ENCODE data around the gene SLC24A3. TPM values are rescaled to one million over a fixed set of nuclear protein-coding genes. Genes with fewer than 3 reads are reported as not detected.

SLC24A3 gene
- polyA plus RNA-seq, 1 donor (not counting 4 experiments of a cell fraction or from before 2014, with no cell fraction given), result 0.17 TPM

DNA sequence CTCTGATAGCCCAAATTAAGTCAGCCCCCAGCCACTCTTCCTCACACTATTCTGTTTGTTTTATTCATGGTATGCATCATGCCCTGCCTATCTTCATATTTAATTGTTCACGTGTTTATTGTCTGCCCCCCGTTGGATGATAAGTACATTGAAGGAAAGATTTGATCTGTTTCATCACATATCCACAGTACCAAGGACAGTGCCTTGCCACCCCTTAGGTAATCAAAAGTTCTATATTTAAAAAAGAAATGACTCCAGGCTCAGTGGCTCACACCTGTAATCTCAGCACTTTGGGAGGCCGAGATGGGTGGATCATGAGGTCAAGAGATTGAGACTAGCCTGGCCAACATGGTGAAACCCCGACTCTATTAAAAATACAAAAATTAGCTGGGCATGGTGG is 535.5 kb downstream of the SLC24A3 start:
- H3K9me1 ChIP-seq (ENCODE audit: control insufficient read depth, extremely low read depth, insufficient read depth, low read length), result no peaks in the 10 kb centered on the region
- no peak for DNase-seq (ENCODE audit: low read depth, low spot score)
- no peak overlapping the region for H2AFZ ChIP-seq (ENCODE audit: control insufficient read depth, low read length)
- H3K27me3 ChIP-seq (ENCODE audit: control insufficient read depth, extremely low read depth, insufficient read depth, low read length), result no peaks in the 10 kb centered on the region
- dilution Hi-C loops (cut with MboI; ENCODE audit: extremely low pct_ligation_motif_present, low sequenced_read_pairs), result no loop called here
- no peak overlapping the region for H3K4me2 ChIP-seq (ENCODE audit: control insufficient read depth, extremely low read depth, insufficient read depth, low read depth, low read length)
- H4K20me1 ChIP-seq (ENCODE audit: control insufficient read depth, extremely low read depth, insufficient read depth, low read length), result no peaks in the 10 kb centered on the region
- TF ChIP-seq CTCF (optimal IDR thresholded peaks at IDR 0.05 in 1 of 3, IDR thresholded peaks at IDR 0.05 in 1 of 3, conservative IDR thresholded peaks at IDR 0.05 in 1 of 3; ENCODE audit: extremely low read depth in 1 of 3, insufficient read depth in 2 of 3, low read length in 3 of 3) (no peak), EZH2 (IDR thresholded peaks at IDR 0.05; ENCODE audit: low read length) (no peak)
- no peak for FAIRE-seq
- H3K27ac ChIP-seq (ENCODE audit: control insufficient read depth, insufficient read depth, low read length), result no peak overlapping the region
- no peaks in the 10 kb centered on the region for H3K4me1 ChIP-seq (ENCODE audit: control insufficient read depth, extremely low read depth, insufficient read depth, low read length)
- H3K79me2 ChIP-seq (ENCODE audit: control insufficient read depth, insufficient read depth, low read length), result no peaks in the 10 kb centered on the region
- no peak overlapping the region for H3K9ac ChIP-seq (ENCODE audit: control insufficient read depth, extremely low read depth, insufficient read depth, low read length)
- no peaks in the 10 kb centered on the region for H3K36me3 ChIP-seq (ENCODE audit: control insufficient read depth in 2 of 2, extremely low read depth in 1 of 2, insufficient read depth in 2 of 2, low read length in 2 of 2)
- no peaks in the 10 kb centered on the region for H3K9me3 ChIP-seq (ENCODE audit: control insufficient read depth, low read depth, low read length)
- no peak overlapping the region for H3K4me3 ChIP-seq (ENCODE audit: control insufficient read depth in 2 of 3, extremely low read depth in 1 of 3, insufficient read depth in 2 of 3, low read depth in 1 of 3, low read length in 3 of 3)

DNA sequence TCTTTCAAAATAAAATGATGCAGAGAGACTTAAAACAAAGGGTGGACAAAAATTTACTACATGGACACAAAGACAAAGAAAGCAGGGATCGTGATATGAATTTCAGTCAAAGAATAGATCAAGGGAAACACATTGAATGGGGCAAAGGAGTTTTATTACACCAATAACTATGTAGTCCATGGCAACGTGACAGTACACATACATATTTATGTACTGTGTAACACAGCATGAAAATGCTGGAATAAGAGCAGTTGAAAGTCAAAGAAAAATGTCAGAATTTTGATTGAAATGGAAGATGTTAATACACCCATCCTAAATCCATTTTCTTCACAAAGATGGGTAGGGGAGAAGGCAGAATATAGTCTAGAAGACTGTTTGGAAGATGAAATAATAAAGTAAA is 536.2 kb downstream of the SLC24A3 start:
- FAIRE-seq, result no peak
- Histone ChIP-seq H3K79me2 (ENCODE audit: control insufficient read depth, insufficient read depth, low read length) (no peaks in the 10 kb centered on the region), H3K4me2 (ENCODE audit: control insufficient read depth, extremely low read depth, insufficient read depth, low read depth, low read length) (no peak overlapping the region), H3K27me3 (ENCODE audit: control insufficient read depth, extremely low read depth, insufficient read depth, low read length) (no peaks in the 10 kb centered on the region), H4K20me1 (ENCODE audit: control insufficient read depth, extremely low read depth, insufficient read depth, low read length) (no peaks in the 10 kb centered on the region), H3K4me1 (ENCODE audit: control insufficient read depth, extremely low read depth, insufficient read depth, low read length) (no peaks in the 10 kb centered on the region), H2AFZ (ENCODE audit: control insufficient read depth, low read length) (no peak overlapping the region), H3K9me1 (ENCODE audit: control insufficient read depth, extremely low read depth, insufficient read depth, low read length) (no peaks in the 10 kb centered on the region), H3K36me3 (ENCODE audit: control insufficient read depth in 2 of 2, extremely low read depth in 1 of 2, insufficient read depth in 2 of 2, low read length in 2 of 2) (no peaks in the 10 kb centered on the region), H3K9ac (ENCODE audit: control insufficient read depth, extremely low read depth, insufficient read depth, low read length) (no peak overlapping the region), H3K27ac (ENCODE audit: control insufficient read depth, insufficient read depth, low read length) (no peak overlapping the region), H3K4me3 (ENCODE audit: control insufficient read depth in 2 of 3, extremely low read depth in 1 of 3, insufficient read depth in 2 of 3, low read depth in 1 of 3, low read length in 3 of 3) (no peak overlapping the region), H3K9me3 (ENCODE audit: control insufficient read depth, low read depth, low read length) (no peaks in the 10 kb centered on the region)
- no peak for DNase-seq (ENCODE audit: low read depth, low spot score)
- dilution Hi-C loops (cut with MboI; ENCODE audit: extremely low pct_ligation_motif_present, low sequenced_read_pairs), result no loop called here
- TF ChIP-seq EZH2 (IDR thresholded peaks at IDR 0.05; ENCODE audit: low read length) (no peak), CTCF (optimal IDR thresholded peaks at IDR 0.05 in 1 of 3, IDR thresholded peaks at IDR 0.05 in 1 of 3, conservative IDR thresholded peaks at IDR 0.05 in 1 of 3; ENCODE audit: extremely low read depth in 1 of 3, insufficient read depth in 2 of 3, low read length in 3 of 3) (no peak)
